IPS DF 6.9 (cell line): ENCODE measurements around the gene MRLN.

Source experiments
- DNase-seq: peaks from one replicate; pipeline ENCODE4 v3.0.0-alpha.2; 2013; ENCODE audit warnings: low read depth, low spot score
- H3K27ac ChIP-seq: one replicate; pipeline ENCODE4 v1.5.1; 2013; ENCODE audit warnings: low read length, control low read depth
- H3K27me3 ChIP-seq: 2 replicates; pipeline ENCODE4 v1.6.1; 2013; ENCODE audit warnings: mild to moderate bottlenecking, low read length; ENCODE audit not compliant: control insufficient read depth, insufficient read depth
- H3K36me3 ChIP-seq: 2 replicates; pipeline ENCODE4 v1.6.1; 2013; ENCODE audit warnings: low read length; ENCODE audit not compliant: control insufficient read depth, insufficient read depth
- H3K4me1 ChIP-seq: 2 replicates; pipeline ENCODE4 v1.6.1; 2013; ENCODE audit warnings: low read length; ENCODE audit not compliant: control insufficient read depth, insufficient read depth
- H3K4me3 ChIP-seq: 2 replicates; pipeline ENCODE4 v1.5.1; 2013; ENCODE audit warnings: mild to moderate bottlenecking, low read length
- H3K9me3 ChIP-seq: 2 replicates; pipeline ENCODE4 v1.6.1; 2013; ENCODE audit warnings: low read length, inconsistent platforms; ENCODE audit not compliant: control insufficient read depth, insufficient read depth
- WGBS: extraction: QIAGEN DNeasy Blood & Tissue Kit; methylation state at CpG from one replicate; pipeline ENCODE4 v1.1.7; 2013; ENCODE audit warnings: mixed read lengths, missing lambda C conversion rate; ENCODE audit not compliant: insufficient read length, insufficient coverage; 5-methylcytosine and 5-hydroxymethylcytosine counted together

MRLN gene

DNA sequence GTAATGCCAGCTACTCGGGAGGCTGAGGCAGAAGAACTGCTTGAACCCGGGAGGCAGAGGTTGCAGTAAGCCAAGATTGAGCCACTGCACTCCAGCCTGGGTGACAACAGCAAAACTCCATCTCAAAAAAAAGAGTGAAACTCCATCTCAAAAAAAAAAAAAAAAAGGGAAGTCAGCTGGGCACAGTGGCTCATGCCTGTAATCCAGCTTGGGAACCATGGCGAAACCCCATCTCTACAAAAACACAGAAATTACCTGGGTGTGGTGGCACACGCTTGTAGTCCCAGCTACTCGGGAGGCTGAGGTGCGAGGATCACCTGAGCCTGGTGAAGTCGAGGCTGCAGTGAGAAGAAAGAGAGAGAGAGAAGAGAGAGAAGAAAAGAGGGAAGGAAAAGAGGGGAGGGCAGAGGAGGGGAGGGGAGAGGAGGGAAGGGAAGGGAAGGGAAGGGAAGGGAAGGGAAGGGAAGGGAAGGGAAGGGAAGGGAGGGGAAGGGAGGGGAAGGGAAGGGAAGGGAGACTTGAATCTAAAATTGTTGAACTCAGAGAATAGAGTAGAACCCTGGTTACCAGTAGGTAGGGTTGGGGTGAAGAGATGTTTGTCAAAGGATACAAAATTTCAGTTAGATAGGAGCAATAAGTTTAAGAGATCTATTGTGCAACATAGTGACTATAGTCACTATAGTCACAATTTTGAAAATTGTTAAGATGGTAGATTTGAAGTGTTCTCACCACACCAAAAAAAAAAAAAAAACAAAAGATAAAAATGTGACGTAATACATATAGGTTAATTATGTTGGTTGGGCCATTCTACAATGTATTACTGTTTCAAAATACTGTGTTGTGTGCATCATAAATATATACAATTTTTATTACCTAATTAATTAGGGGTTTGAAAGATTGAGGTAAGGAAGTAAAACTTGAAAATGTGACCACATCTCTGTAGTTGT lies 46.1 kb downstream of the MRLN start:
- Histone ChIP-seq H3K4me3 (no peak overlapping the region), H3K27me3 (no peaks in the 10 kb centered on the region; the same call in 1 of the 2 replicates), H3K36me3 (no peaks in the 10 kb centered on the region), H3K4me1 (no peaks in the 10 kb centered on the region), H3K9me3 (no peaks in the 10 kb centered on the region), H3K27ac (no peak overlapping the region)
- no CpG with 5 or more reads among the region's 8 CpGs for WGBS
- DNase-seq: no peak

DNA sequence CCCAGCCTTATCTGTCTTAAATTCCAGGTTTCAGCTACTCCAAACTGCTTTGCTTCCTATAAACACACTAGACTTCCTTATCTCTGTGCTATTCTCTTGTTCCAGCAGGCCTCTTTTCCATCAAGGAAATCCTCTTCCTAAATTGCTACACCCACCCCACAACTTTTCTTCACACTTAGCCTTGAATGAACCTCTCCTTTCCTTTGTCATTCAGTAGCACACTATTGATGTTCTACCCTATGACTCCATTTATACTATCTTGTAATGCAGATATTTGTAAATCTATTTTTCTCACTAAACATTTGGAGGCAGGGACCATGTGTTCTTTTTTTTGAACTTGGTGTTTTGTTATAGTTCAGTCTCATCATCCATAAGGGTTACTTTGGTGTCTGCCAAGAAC lies 47.3 kb downstream of the MRLN start:
- DNase-seq: no peak
- Histone ChIP-seq H3K27me3 (no peaks in the 10 kb centered on the region; the same call in 1 of the 2 replicates), H3K4me3 (no peak overlapping the region), H3K36me3 (no peaks in the 10 kb centered on the region), H3K4me1 (no peaks in the 10 kb centered on the region), H3K9me3 (no peaks in the 10 kb centered on the region), H3K27ac (no peak overlapping the region)

DNA sequence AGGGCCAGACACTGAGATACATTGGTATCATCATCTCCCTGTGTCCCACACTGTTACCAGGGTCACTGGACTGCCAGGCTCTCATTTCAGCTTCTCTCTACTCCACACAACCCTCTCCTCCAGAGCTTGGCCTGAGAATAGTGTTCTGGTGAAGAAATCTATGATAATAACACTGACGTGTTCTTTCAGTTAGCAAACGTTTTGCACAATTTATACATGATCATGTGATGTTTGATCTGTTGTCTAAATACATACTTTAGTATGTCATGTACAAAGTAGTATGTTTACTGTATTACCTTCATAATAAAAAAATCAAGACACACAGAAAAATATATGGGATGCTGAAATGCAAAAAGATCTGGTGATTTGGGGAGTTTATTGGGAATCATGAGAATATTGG lies 48.6 kb downstream of the MRLN start:
- Histone ChIP-seq H3K4me1 (no peaks in the 10 kb centered on the region), H3K27me3 (no peaks in the 10 kb centered on the region), H3K4me3 (no peak overlapping the region), H3K27ac (no peak overlapping the region), H3K36me3 (no peaks in the 10 kb centered on the region), H3K9me3 (no peaks in the 10 kb centered on the region)
- no CpG with 5 or more reads among the region's 2 CpGs for WGBS
- DNase-seq: no peak

DNA sequence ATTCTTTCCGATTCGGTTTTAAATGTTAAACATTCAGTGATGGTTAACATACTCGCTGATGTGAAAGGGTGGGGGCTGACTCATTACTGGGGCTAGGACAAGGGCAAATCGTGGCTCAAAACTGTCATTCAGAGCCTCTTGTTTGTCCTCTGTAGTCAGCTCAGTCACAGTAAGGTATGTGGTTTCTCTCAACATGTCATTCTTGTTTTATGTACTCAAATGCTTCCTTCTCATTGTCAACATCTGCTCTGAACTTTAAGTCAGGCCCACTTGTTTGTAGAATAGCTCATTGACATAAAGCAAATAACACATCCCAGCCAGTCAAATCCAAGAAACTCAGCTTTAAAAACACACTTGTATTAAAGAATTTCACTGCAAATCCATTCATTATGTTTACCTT lies 50.9 kb downstream of the MRLN start:
- H3K27me3 ChIP-seq: no peaks in the 10 kb centered on the region
- no peak overlapping the region for H3K4me3 ChIP-seq
- no peak overlapping the region for H3K27ac ChIP-seq
- DNase-seq: no peak
- H3K9me3 ChIP-seq: no peaks in the 10 kb centered on the region
- H3K4me1 ChIP-seq: no peaks in the 10 kb centered on the region
- H3K36me3 ChIP-seq: no peaks in the 10 kb centered on the region
- no CpG with 5 or more reads among the region's 4 CpGs for WGBS

DNA sequence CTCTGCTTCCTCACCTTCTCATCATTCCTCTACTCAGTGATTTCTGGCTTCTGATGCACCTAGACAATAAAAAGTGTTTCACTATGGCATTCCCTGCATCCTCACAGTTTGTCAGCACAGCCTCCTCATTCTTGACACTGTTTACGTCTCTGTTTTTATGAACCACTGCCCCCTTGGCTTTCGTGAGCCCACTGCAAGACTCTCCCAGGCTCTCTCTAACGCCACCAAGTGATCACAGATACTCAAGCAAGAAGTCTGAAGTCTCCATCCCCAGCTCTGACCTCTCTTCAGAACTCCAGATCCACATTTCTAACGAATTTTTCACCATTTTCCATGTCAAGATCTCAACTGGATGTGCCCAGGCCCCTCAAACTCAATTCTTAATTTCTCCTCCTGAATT lies 52.5 kb downstream of the MRLN start:
- no peak overlapping the region for H3K27ac ChIP-seq
- WGBS: no CpG with 5 or more reads among the region's 4 CpGs
- H3K9me3 ChIP-seq: no peaks in the 10 kb centered on the region
- no peaks in the 10 kb centered on the region for H3K36me3 ChIP-seq
- no peak overlapping the region for H3K4me3 ChIP-seq
- no peaks in the 10 kb centered on the region for H3K27me3 ChIP-seq
- no peak for DNase-seq
- no peaks in the 10 kb centered on the region for H3K4me1 ChIP-seq

DNA sequence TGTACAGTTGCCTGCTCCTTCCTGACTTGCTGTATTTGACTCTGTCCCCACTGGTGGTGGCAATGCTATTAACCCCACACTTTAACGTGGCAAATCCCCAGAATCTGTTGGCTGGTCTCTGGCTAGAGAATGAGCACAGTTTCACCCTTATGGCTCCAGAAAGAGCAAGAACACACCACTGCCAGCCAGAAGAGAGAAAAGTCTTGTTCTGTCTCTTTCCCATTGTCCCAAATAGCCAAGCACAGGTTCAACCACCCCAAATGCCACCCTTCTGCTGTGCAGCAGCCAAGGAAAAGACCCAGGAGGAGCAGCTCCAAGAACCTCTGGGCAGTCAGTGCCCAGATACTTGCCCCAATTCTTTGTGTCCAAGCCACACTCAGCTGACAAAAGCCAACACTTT lies 54.9 kb downstream of the MRLN start:
- DNase-seq: no peak
- no peak overlapping the region for H3K4me3 ChIP-seq
- H3K9me3 ChIP-seq: no peaks in the 10 kb centered on the region
- no peaks in the 10 kb centered on the region for H3K4me1 ChIP-seq
- no CpG with 5 or more reads among the region's 1 CpG for WGBS
- no peaks in the 10 kb centered on the region for H3K27me3 ChIP-seq
- no peak overlapping the region for H3K27ac ChIP-seq
- no peaks in the 10 kb centered on the region for H3K36me3 ChIP-seq

DNA sequence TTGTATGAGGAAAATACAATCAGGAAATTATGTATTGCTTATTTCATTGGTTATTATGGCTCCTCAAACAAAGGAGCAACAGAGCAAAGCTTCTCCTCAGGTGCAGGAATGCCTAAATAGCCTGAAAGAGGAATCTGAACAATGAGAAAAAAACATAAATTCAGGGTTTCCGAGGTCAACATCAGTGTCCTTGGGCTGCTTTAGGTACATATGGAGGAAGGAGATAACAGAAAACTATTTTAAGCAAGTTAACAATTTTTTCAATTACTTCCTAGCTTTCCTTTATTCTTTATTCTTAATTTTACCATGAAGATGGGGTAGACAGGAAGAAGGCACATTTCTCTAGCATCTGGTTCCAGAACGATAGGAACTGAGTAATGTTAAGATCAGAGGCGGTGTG lies 57.6 kb downstream of the MRLN start:
- H3K27me3 ChIP-seq: no peaks in the 10 kb centered on the region
- H3K27ac ChIP-seq: no peak overlapping the region
- WGBS: no CpG with 5 or more reads among the region's 3 CpGs
- no peak overlapping the region for H3K4me3 ChIP-seq
- H3K9me3 ChIP-seq: no peaks in the 10 kb centered on the region
- H3K4me1 ChIP-seq: no peaks in the 10 kb centered on the region
- no peak for DNase-seq
- H3K36me3 ChIP-seq: no peaks in the 10 kb centered on the region

DNA sequence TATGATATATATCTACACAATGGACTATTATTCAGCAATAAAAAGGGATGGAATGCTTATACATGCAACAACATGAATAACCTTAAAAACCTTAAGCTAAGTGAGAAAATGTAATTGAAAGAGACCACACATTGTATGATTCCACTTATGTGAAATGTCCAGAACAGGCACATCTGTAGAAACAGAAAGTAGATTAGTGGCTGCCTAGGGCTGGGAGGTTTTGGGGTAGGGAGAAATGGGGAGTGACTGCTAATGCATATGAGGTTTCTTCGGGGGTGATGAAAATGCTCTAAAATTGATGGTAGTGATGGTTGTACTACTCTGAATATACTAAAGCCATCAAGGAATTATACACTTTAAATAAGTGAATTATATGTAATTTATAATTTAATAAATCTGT lies 58.3 kb downstream of the MRLN start:
- Histone ChIP-seq H3K36me3 (no peaks in the 10 kb centered on the region), H3K9me3 (no peaks in the 10 kb centered on the region), H3K4me3 (no peak overlapping the region), H3K27me3 (no peaks in the 10 kb centered on the region), H3K27ac (no peak overlapping the region), H3K4me1 (no peaks in the 10 kb centered on the region)
- no peak for DNase-seq
- no CpG with 5 or more reads among the region's 1 CpG for WGBS

DNA sequence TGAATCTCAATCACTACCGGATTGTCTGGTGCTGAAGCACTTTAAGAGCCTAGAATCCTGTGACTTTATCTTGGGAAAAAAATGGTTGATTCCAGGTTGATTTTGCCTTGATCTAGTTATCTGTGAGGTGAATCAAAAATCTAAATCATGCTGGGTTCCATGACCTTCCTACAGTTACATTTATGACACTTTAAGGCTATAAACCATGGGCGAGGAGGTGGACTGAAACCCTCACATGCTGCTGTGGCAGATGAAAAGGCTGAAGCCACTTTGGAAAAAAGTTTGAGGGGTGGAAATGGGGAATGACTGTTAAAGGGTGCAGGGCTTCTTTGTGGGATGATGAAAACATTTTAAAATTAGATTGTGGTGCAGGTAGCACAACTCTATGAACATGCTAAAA lies 61.1 kb downstream of the MRLN start:
- Histone ChIP-seq H3K4me3 (no peak overlapping the region), H3K27me3 (no peaks in the 10 kb centered on the region), H3K4me1 (no peaks in the 10 kb centered on the region), H3K9me3 (no peaks in the 10 kb centered on the region), H3K27ac (no peak overlapping the region), H3K36me3 (no peaks in the 10 kb centered on the region)
- no CpG with 5 or more reads among the region's 2 CpGs for WGBS
- no peak for DNase-seq

DNA sequence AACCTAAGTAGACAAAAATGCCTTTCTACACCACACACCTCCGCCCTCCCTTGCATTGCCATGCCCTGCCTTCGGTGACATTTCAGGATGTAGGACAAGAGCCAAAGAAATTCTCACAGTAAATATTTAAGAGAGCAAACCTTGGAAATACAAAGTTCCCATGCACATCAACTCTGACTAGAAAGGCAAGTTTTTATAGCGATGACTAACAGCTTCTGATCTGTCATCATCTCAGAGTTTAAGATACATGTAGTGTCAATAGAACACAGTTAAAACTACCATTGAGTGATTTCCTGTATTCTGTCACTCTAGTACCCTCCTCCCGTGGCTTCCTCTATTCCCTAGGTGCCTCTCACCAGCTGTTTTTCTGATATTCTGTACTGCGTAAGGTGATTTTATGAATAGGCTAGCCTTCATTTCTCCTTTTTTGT lies 64.3 kb downstream of the MRLN start:
- WGBS: no CpG with 5 or more reads among the region's 5 CpGs
- H3K36me3 ChIP-seq: no peaks in the 10 kb centered on the region
- no peak overlapping the region for H3K27ac ChIP-seq
- H3K4me1 ChIP-seq: no peaks in the 10 kb centered on the region
- DNase-seq: no peak
- H3K27me3 ChIP-seq: no peaks in the 10 kb centered on the region
- H3K9me3 ChIP-seq: no peaks in the 10 kb centered on the region
- no peak overlapping the region for H3K4me3 ChIP-seq

DNA sequence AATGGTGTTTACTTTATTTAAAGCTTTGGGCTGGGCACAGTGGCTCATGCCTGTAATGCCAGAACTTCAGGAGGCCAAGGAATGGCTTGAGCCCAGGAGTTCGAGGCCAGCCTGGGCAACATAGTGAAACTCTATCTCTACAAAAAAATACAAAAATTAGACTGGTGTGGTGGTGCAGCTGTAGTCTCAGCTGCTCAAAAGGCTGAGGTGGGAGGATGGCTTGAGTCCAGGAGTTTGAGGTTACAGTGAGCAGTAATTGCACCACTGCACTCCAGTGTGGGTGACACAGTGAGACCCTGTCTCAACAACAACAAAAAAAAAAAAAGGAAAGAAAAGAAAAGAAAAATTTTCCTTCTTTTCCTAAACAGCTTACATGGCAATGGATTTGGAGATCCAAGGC lies 65.6 kb downstream of the MRLN start:
- Histone ChIP-seq H3K27me3 (no peaks in the 10 kb centered on the region), H3K36me3 (no peaks in the 10 kb centered on the region), H3K9me3 (no peaks in the 10 kb centered on the region), H3K27ac (no peak overlapping the region), H3K4me1 (no peaks in the 10 kb centered on the region), H3K4me3 (no peak overlapping the region)
- DNase-seq: no peak
- WGBS: no CpG with 5 or more reads among the region's 1 CpG
